Stimulated activated CD8-positive, alpha-beta memory T cell treated with anti-CD3 and anti-CD28 coated beads, Interleukin-12 subunit alpha, Interleukin-12 subunit beta, amount 100 ng/mL, for 24 hours (primary cell): ENCODE data around the gene KIAA1614.

ENCODE experiments used
- DNase-seq: peaks from one replicate; pipeline ENCODE4 v3.0.0-alpha.2; 2020; ENCODE audit errors: extremely low read depth

The KIAA1614 gene, protein sequence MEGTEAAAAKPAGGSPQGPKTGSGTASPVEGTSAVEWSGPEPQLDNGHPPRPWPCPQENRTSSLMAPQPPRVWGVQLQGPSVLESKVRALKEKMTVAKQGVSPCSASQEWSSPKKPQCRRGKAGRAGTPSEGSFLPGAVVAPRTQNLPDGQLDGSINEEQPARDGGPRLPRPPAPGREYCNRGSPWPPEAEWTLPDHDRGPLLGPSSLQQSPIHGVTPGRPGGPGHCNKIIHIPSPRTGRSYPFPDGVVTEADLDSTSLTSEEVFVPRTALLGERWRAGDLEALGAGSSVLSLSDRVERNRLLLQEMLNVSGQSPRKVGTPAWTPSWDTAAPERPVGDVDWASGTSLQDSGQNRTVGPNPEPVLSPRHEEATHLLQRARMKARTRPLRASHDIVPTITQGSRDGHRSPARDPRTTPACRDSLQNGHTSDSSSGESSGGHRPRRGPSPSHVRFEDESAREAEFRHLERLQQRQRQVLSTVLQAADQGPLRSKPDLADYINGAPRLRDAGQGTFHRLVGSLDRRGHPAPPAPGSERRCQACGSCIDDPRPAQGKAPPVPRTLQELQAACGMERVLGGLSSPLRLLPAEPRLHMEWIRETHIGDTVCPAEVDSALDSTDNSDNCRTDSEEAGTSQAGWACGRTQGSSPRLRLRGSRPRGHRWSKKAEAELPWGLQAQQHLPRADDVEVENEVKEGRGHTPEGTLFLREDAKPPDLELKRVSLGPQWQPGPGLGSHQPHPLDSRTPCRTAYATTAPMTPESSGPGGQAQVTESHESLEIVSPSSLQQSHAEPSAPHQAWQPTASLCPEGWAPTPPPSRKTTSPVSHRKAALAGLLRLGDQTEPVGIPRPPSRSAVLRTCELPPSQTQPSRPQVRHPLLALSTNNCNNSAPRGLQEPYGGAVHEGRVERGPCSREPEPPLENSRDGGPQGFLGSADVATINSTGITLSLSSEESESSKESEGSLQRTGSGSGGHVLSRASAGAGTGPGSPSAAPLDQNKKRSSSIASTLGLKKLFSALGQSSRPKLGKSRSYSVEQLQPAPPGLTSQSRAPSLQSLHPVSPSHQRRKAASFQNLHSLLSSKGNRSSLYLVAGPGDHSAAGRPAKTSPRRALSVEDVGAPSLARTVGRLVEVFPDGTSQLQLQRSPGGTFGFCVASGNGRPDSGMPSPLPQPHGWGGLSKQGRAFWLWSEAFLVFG

DNA sequence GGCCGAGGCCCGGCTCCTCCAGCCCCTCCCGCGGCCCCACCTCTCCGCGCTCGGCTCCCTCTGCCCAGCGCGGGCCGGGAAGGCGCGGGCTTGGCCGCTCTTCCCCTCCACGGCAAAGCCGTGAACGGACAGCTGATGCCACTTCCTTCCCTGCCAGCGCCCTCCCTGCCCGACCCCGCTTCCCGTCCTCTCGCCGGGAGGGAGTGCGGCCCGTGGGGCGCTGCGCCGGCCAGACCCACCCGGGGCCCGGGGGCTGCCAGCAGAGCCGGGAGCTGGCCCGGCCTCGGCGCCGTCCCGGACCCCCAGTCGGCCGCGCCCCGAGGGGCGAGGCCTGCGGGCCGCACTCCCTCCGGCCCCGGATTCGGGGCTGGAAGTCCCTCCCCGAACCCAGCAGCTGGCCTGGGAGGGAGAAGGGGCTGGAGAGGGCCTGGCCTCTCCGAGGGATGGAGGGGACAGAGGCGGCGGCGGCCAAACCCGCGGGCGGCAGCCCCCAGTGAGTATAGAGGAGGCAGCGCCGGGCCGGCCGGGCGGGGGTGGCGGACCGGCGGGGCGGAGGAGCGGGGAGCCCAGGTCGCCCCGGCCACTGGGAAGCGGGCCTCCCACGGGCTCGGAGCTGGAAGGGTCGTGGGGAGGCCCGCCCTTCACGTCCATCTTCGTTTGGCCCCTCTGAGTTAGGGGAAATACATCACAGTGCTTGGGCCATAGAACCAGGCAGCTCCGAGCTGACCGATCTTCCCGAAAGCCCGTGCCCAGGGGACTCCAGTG is at the start of gene KIAA1614:
Gene KIAA1614, plus strand, starts transcription at position 97 of the 765 bp plus-strand sequence. Its CDS starts 347 bp downstream, at position 444.
- DNase-seq = no peak

DNA sequence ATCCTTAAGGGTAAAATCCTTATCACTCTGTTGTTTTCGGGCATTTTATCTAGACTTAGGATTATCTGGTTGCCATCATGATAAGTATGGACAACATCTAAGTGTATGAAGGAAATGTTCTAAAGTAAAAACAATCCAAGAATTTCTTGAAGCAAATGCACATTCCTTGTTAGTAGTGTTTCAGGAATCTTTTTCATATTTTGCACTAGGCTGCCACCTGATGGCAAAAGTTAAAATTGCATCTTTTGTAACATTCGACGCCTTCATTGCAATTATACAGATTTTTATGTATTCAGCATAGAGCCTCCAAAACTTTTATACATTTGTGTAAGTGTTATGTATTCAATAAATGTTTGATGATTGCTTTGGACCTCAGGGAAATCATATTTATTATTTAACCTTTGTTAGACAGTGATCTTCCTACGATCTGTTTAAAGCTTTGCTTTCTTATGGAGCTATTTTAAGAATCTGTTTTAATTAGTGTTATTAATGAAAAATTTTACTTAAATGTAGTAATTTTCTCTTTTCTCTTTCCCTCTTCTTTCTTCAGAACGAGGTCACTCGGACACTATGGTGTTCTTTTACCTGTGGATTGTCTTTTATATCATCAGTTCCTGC is 49.4 kb upstream of the KIAA1614 start:
- DNase-seq = no peak

DNA sequence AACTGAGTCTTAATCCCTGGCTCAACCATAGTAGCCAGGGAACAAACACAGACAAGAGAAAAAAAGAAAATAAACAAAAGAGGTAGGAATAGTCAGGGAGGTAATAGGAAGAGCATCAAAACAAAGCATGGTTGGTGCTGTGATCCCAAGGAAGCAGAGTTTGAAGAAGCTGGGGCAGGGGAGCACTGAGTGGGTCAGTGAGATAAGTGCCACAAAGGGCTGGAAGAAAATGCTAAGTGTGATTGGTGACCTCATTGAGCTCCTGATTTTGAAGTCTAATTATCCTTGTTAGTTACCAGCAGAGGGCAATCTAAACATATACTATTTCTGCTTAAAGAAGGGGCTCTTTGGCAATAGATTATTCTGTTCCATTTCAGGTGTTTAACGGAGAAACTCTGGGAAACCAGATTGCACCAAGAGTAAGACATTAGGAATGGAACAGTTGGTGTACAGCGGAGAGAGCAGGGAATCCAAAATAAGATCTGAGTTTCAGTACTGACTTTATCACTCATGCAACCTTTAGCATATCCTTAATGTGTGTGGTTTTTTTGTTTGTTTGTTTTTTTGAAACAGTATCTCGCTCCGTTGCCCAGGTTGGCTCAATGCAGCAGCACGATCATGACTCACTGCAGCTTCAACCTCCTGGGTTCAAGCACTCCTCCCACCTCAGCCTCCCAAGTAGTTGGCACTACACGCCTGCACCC is 30.7 kb upstream of the KIAA1614 start:
- DNase-seq = no peak

DNA sequence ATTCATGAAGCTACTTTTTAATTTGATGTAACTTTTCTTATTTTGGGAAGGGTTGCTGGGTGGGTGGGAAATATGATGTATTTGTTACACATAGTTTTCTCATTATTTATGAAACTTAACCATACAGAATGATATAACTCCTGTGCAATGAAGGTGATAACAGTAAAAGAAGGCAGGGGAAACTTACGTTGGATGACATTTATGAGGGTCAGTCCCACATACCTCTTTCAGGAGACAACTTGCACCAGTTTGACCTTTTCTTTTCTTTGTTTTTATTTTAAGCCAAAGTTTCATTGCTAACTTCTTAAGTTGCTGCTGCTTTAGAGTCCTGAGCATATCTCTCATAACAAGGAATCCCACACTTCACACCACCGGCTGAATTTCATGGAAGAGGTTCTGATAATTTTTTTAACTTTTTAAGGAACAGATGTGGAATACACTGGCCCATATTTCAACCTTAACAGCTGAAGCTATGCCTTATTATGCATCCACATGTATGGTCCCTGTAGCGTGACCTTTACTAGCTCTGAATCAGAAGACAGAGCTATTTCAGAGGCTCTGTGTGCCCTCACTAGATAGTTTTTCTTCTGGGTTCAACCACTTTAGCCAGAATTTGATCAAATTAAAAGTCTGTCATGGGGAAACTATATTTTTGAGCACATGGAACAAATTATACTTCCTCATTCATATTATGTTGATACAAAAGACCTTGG is 28.0 kb upstream of the KIAA1614 start:
- no peak for DNase-seq

DNA sequence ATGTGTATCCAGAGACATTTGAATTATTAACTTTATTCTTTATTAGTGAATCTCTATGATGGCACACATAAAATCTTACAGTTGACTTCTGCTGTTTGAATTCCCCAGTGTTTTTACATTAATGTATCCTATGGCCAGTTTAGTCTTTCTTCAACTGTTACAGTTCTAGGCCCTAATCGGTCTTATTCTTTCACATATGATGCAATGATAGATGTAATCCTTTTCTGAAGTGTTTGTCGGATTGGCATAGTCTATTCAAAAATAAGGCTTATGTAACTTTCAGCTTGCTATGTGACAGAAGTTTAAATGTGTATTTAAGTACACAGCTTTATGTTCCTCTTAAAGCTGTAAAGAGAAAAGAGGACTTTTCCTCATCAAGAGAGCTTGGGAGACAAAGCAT is 26.4 kb upstream of the KIAA1614 start:
- no peak for DNase-seq

DNA sequence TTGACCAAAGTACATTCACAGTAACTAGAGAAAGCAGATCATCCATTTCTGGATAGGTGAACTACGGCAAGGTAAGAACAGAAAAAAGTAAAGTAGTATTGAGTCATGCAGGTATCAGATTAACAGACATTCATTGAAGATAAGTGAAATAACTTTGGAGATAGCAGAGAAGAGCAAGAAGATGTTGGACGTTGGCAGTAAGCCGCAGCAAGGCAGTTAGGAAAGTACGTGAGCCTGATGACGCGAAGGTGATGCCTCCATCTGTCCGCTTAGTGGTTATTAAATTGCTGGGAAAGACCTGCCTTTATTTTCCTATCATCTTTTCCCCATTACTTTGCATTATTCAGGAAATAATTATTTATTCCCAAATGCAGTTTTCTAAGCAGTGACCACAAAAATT is 24.9 kb upstream of the KIAA1614 start:
- DNase-seq = no peak

DNA sequence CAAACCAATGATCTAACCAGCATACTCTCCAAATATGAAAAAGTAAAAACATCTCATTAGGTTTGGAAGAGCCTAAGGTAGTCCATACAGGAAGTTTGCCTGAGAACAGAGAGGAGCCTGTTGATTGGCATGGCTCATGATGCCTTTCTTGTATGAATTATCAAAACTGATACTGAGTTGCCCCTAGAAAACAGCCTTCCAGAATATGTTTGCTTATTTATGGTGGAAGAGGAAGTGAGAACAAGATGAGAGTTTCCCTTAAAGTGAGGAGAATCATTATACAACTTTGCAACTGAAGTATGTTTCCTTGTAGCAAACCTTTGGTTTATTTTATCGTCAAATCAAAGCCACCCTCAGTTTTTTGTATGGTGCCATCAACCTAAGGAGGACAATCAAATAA is 23.8 kb upstream of the KIAA1614 start:
- DNase-seq = no peak

DNA sequence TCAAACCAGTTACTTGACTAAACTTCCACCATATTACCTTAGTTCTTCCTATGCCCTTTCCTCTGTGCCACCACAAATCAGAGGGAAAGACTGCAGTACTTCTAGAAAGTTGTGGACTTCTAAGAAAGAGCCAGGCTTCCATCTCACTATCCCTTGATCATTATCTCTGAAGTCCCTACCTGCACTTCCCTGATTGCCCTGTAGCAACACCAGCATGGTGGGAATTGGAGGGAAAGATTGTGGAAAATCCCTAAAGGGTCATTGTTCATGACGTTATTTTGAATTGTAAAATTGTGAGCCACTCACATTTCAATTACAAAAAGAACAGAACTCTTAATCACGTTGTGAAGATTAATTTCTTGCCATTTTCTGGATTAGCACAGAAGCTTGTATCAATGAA is 23.4 kb upstream of the KIAA1614 start:
- no peak for DNase-seq

DNA sequence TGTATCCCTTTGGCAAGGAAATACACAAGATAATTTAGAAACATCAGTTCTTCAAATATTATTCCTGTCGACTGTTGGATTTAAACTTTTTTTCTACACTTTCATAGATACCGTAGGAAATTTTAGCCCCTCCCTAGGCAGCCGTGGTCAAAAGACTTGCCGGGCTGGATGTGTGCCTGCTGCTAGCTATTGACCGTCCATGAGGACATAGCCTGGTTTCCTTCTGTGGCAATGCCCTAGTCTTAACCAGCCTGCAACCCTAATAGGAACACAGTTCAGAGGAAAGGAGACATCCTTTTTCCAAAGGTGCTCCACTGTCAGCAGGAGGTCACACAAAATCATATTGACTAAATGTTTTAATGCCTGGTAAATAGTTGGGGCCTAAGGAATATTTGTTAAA is 20.4 kb upstream of the KIAA1614 start:
- DNase-seq = no peak

DNA sequence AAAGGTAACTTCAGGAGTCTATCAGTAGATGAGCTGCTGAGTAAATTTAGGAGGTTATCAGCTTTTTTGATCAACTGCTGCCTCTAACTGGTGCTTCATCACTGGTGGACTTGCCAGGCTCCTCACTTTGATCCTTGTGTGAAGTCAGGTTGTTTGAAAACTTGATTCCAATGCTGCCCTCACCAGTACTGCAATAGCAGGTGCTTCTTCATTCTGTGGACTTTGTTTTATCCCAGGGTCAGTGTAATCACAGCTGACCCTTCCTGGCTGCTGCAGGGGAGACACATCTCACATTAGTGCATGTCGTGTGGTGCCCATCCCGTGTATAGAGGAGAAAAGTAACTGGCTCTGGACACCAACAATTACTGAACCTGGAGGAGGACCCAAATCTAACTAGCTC is 20.0 kb upstream of the KIAA1614 start:
- no peak for DNase-seq

DNA sequence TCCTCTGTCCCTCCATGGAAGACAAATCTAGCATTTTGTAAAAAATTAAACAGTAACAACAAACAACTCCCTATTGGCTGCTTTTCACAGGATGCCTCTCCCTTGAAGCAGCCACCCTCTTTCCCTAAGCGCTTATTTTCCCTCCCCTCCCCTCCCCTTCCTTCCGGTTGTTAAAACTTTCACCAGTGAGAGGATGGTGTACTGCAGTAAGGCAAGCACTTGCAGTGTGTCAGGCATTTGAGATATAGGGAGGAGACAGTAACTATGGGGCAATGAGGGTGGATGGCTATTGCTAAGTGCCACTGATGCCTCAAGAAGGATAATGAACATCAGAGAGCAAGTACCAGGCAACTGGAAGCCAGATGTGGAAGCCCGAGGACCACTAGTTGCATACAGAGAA is 19.1 kb upstream of the KIAA1614 start:
- no peak for DNase-seq

DNA sequence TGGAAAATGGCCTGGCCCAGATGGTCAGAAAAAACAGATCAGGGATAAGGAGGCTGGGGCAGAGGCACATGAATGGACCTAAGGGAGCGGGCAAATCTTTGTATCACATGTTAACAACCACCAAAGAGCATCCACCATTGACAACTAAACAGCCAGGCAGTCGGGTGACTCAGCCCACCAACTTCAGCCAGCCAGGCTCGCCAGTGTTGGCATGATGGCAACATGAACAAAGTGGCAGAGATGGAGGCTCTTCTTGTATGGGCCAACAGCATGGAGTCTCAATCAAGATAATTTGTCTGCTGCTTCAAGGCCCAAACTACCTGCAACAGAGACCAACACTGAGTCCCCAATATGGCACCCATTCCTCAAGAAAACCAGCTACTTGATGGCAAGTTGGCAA is 16.5 kb upstream of the KIAA1614 start:
- no peak for DNase-seq

DNA sequence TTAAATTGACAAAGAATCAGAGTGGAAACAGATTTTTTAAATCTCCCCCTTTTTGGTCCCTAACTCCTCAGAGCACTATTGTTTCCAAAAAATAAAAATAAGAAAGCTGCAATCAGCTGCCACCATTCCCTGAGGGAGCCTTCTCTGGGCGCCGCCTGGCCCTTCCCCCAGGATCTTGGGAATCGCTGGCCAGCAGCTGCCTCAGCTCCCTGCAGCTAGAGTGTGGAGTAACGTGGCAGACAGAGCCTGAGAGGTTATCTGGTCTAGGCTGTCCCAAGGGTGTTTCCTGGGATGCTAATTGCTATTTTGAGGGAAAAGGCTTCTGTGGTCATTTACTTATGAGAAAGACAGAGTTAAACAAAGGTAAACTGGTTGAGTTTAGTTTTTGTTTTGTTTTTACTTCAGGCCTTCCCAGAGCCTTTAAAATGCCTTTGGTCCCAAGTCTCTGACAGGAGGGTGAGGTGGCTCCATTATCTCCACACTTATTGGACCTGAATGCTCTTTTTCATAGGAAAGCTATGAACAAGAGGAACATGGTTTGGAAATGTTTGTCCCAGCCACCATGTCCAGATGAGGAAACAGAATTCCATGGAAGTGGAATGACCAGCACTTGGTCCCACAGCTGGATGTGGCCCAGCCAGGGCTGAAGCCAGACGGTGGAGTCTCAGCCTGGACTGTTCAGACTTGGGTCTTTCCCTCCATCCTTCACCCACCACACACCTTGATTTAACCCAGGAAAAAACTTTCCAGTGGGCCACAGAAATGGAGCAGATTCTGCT is 14.1 kb upstream of the KIAA1614 start:
- no peak for DNase-seq

DNA sequence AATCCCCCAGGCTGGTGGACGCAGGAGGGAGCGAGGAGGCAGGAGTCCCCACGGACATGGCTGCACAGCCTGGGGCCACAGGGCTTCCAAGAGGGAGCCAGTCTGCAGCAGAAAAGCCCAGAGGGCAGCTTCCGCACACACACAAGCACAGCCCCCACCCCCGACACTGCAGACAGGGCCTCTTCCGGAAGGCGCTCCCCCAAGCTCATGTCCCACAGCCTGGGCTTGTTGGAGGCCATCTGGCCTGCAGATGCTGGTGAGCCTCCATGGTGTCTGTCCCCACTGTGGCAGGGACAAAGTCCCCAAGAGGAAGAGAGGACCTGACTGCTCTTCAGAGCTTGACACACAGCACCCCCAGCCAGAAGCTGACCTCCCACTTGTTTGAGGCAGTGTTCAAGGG is 13.4 kb upstream of the KIAA1614 start:
- DNase-seq = no peak

DNA sequence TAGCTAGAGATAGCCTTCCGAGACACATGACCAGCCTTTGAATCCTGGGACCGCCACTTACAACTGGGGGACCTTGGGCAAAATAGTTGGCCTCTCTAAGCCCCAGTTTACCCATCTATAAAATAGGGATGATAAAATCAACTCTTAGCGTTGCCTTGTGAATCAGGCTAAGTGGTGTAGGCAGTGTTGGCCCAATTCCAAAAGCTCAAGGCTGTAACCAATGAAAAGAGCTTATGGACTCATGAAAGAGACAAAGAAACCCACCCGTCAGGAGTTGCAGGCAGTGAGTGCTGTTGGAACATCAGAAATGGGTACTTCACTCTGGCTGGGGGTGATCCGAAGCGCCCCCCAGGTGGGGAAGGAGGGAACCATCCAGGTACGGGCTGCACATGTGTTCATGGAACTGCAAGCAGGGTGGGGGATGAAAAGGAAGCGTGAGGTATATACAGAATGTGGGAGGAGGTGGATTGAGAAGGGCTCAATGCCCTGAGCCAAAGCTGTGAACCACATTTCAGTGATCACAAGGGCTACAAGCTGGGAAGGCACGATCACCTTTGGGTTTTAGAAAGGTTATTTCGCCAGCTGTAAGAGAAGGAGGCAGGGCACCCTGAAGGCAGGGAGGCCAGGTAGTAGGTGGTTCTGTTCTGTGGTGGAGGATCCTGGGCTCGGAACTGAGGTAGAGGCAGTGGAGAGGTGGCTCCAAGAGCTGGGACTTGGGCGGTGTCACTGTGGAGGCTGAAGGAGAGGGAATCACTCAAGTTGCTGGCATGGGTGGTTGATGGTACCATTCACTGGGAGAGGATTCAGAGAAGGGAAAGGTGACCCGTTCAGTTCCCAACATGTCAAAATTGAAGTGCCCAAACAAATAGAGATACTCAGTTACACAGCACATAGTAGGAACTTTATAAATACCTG is 11.4 kb upstream of the KIAA1614 start:
- no peak for DNase-seq

DNA sequence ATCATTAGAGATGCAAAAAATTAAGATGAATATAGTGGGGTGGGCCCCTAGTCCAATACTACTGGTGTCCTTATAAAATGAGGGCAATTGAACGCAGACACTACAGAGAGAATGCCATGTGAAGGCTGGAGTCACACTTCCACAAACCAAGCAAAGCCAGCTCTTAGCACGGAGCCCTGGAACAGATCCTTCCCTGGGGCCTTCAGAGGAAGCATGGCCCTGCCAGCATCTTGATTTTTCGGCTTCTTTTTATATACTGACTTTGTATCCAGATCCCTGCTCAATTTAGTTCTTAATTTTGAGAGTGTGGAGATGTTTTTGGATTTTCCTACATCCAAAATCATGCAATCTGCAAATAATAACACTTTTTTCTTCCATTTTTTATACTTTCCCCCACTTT is 10.2 kb upstream of the KIAA1614 start:
- DNase-seq = no peak

DNA sequence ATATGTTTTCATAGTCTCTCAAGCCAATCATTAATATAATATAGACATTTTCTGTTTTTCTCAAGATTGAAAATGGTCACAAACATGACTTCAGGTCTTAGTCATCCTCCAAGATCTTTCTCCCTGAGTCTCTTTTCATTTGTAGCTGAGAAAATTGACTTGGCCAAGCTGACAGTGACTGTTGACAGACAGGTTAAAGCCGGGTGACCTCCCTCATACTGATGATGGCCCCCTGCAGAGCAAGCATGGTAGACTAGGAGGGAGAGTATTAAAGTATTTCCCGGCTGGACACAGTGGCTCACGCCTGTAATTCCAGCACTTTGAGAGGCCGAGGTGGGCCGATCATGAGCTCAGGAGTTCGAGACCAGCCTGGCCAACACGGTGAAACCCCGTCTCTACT is 6.8 kb upstream of the KIAA1614 start:
- no peak for DNase-seq

DNA sequence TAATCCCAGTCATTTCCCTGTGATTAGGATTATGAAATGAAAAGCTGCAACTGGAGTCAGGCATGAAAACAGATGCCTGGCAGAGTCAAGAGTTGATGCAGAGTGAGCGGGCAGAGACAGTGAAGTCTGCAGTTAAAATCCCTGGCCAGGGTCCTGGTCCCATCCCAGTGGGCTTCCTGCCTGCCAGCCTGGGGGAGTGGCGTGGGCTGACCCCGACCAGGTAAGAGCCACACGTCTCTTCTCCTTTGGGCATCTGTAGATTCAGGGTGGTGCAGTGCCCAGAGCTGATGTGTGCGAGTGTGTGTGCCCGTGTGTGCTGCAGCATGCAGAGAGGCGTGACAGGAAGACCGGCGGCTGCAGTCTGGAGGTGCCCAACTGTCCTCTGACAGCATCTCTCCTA is 6.2 kb upstream of the KIAA1614 start:
- no peak for DNase-seq
